Spinal cord (tissue), 10 donors: Measurements from ENCODE around the gene EFCC1. TPM values are rescaled to one million over a fixed set of nuclear protein-coding genes. Genes with fewer than 3 reads are reported as not detected.
A peak's percentile ranks its signal among the peaks of the same experiment; 100 is the strongest.

Experiments
- DNase-seq, 6 donors: peaks; one replicate each; pipeline versions ENCODE4 v3.0.0 to v3.0.0-alpha.2; 2013 to 2015; ENCODE audit warnings: low spot score in 6 of 6, low read depth in 4 of 6
- H3K27ac ChIP-seq: one replicate; pipeline ENCODE4 v1.5.1; 2013; ENCODE audit warnings: low read depth, low read length, control low read depth
- H3K27me3 ChIP-seq: one replicate; pipeline ENCODE4 v1.6.1; 2013; ENCODE audit warnings: low read length; ENCODE audit not compliant: control insufficient read depth, insufficient read depth
- H3K36me3 ChIP-seq: one replicate; pipeline ENCODE4 v1.6.1; 2013; ENCODE audit warnings: low read length; ENCODE audit not compliant: control insufficient read depth, insufficient read depth
- H3K4me1 ChIP-seq: one replicate; pipeline ENCODE4 v1.6.1; 2013; ENCODE audit warnings: low read length; ENCODE audit not compliant: control insufficient read depth, insufficient read depth
- H3K4me3 ChIP-seq: one replicate; pipeline ENCODE4 v1.5.1; 2013; ENCODE audit warnings: low read depth, low read length, control low read depth
- H3K9me3 ChIP-seq: one replicate; pipeline ENCODE4 v1.6.1; 2013; ENCODE audit warnings: low read length; ENCODE audit not compliant: control insufficient read depth, insufficient read depth
- WGBS: methylation state at CpG from one replicate; pipeline ENCODE4 v1.1.5; 2013; ENCODE audit warnings: missing lambda C conversion rate; ENCODE audit not compliant: insufficient coverage; 5-methylcytosine and 5-hydroxymethylcytosine counted together
- polyA plus RNA-seq, 2 donors: library from polyadenylated mRNA; unstranded; fragments of 120-200 nt; gene quantifications; one replicate each; pipeline ENCODE4 v1.2.1, GENCODE V29; 2013; ENCODE audit not compliant: insufficient read length in 2 of 2
- total RNA-seq, 2 donors: library from RNA; depleted of rRNA in 1 of 2; stranded (reverse); fragments of 120-200 nt in 1 of 2; fragments of >200 nt in 1 of 2; gene quantifications; one replicate each; pipeline versions ENCODE4 v1.2.3 to v1.2.4, GENCODE V29; 2013 to 2014
- donor health status: healthy.

Gene EFCC1
- total and polyA plus RNA-seq, 4 donors: 0.89 to 5.2 (median 3.0) TPM

DNA sequence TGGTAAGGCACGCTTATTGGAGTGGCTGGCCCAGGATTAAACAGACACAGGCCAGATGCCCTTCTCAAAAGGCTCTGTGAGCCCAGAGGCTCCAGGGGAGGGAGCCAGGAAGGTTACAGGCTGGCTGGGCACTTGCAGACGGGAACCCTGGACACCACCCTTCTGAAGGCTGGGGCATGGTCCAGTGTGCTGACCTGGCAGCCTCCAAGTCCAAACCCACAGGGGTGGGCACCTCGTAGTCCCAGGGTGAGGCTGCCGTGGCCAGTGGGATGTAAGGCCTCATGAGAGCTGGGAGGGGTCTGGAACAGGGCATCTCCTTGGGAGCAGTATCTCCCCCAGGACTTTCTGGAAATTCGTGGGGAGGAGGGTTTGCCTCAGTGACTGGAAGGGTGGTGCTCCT lies 19.6 kb downstream of the EFCC1 start:
- no peak for DNase-seq
- Histone ChIP-seq H3K27ac (peak overlapping the region; percentile 7), H3K4me1 (peaks cover 27% of the 10 kb centered on the region)

DNA sequence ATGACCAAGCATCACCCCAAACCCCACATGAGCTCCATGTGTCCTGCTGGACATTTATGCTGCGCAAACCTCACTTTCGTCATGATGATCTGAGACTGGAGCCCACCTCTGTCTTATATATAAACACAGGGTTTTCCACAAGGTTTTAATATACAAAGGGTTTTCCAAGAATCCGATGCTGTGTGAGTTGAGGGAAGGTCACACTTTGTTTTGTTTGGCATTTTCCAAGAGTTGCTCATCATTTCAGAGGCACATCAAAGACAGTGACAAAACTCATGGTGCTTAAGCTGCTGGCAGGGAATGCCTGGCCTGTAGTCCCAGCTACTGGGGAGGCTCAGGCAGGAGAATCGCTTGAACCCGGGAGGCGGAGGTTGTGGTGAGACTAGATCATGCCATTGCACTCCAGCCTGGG lies 20.0 kb downstream of the EFCC1 start:
- no CpG with 5 or more reads among the region's 6 CpGs for WGBS
- no peaks in the 10 kb centered on the region for H3K9me3 ChIP-seq
- H3K4me3 ChIP-seq: no peak overlapping the region
- DNase-seq: peak in 1 of 6 donors; percentile 40
- H3K4me1 ChIP-seq: peaks cover 27% of the 10 kb centered on the region
- H3K27ac ChIP-seq: peak overlapping the region; percentile 7
- peaks cover 2% of the 10 kb centered on the region for H3K36me3 ChIP-seq
- no peaks in the 10 kb centered on the region for H3K27me3 ChIP-seq

More for the DNA sequence above, 19.6 kb downstream of the EFCC1 start:
- Histone ChIP-seq H3K4me3 (no peak overlapping the region), H3K27me3 (no peaks in the 10 kb centered on the region), H3K36me3 (peaks cover 5% of the 10 kb centered on the region), H3K9me3 (no peaks in the 10 kb centered on the region)
- 76% methylated on average over 5 of the region's 5 CpGs for WGBS

DNA sequence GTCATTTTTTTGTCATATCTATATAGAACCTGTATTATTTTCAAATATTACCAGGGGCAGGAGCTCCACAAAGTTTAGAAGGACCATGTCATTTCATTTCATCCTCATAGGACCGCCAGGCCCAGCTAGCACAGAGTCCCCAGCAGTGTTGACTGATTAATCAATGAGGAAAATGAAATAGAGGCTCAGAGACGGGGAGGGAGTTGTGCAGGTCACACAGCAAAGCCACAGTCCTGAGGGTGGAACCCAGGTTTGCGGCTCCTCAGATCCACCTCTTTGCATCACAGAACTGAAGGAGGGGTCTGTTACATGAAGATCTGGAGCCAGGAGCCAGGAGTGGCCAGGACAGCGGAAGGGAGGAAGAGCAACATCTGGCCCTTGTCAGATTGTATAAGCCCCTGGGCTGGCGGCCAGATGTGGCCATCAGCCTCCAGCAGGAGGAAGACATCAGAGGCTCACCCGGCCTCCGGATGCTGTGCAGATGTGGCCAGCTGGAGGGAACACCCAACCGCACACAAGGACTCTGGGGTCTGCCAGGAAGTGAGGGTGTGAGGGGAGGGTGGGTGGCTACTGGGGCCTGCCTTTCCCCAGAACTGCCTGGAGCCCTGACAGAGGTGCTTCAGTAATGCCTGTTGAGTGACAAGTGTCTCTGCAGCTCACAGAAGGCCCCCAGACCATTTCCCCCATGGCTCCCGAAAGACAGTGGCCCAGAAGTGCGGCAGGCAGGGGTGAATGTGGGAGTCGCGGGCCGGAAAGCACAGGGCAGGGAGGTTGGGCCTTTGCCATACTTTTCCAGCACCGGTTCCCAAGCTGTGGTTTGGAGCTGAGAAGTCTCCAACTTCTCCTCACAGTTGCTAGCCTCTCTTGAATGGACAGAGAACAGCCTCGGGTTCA lies 21.3 kb downstream of the EFCC1 start:
- DNase-seq: no peak
- H3K9me3 ChIP-seq: no peaks in the 10 kb centered on the region
- H3K27me3 ChIP-seq: no peaks in the 10 kb centered on the region
- H3K36me3 ChIP-seq: peaks cover under 1% of the 10 kb centered on the region
- H3K4me1 ChIP-seq: peaks cover 25% of the 10 kb centered on the region
- H3K4me3 ChIP-seq: no peak overlapping the region
- H3K27ac ChIP-seq: no peak overlapping the region
- 78% methylated on average over 8 of the region's 15 CpGs for WGBS

DNA sequence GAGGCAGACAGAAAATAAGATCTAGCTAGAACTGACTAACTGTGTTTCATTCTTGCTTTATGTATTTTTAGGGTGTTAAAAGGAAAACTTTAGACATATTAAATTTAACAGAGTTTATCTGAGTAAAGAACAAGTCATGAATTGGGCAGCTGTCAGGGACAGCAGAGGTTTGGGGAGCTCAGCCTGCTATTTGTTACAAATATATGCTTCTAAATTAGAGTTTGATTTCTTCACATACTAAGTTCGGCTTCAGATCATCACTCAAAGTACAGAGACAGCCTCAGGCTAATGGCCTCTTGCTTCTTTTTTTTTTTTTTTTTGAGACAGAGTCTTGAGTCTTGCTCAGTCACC lies 21.9 kb downstream of the EFCC1 start:
- H3K4me1 ChIP-seq: peaks cover 28% of the 10 kb centered on the region
- H3K27me3 ChIP-seq: no peaks in the 10 kb centered on the region
- no peaks in the 10 kb centered on the region for H3K36me3 ChIP-seq
- DNase-seq: no peak
- no peak overlapping the region for H3K27ac ChIP-seq
- H3K4me3 ChIP-seq: no peak overlapping the region
- WGBS: 100% methylated on average over 1 of the region's 1 CpG
- no peaks in the 10 kb centered on the region for H3K9me3 ChIP-seq

DNA sequence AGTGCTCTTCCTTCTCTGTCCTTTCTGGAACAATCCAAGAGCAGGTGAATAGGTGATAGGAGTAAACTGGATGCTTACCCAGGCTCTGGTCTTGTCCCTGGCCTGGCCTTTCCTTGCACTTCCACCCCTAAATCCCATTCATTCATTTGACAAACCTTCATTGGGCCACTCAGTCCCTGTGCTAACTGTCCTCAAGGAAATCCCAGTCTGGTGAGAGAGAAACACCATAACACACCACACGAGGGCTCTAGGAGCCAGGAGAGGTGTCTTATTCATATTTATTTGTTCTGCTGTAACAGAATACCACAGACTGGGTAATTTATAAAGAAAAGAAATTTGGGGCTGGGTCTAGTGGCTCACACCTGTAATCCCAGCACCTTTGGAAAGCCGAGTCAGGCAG lies 22.8 kb downstream of the EFCC1 start:
- Histone ChIP-seq H3K27ac (no peak overlapping the region), H3K4me3 (no peak overlapping the region), H3K36me3 (no peaks in the 10 kb centered on the region), H3K9me3 (no peaks in the 10 kb centered on the region), H3K27me3 (no peaks in the 10 kb centered on the region), H3K4me1 (peaks cover 28% of the 10 kb centered on the region)
- WGBS: no CpG with 5 or more reads among the region's 2 CpGs
- DNase-seq: no peak

DNA sequence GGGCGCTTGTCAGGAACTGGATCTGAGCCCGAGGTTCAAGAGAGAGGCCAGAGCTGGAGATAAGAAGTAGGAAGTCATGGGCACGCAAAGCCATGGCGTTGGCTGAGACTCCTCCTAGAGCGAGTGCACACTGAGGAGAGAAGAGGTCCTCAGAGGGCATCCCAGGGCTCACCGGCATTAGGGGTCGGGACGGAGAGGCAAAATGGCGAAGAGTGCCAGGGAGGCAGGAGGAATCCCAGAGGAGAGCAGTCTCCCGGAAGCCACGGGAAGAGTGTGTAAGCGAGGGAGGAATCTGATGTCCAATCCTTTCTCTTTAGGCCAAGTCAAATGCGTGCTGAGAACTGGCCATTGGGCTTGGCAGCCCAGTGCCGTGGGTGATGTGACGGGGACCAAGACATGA lies 24.0 kb downstream of the EFCC1 start:
- Histone ChIP-seq H3K27me3 (no peaks in the 10 kb centered on the region), H3K9me3 (no peaks in the 10 kb centered on the region), H3K36me3 (no peaks in the 10 kb centered on the region), H3K4me1 (peaks cover 28% of the 10 kb centered on the region), H3K4me3 (no peak overlapping the region), H3K27ac (no peak overlapping the region)
- DNase-seq: no peak
- 96% methylated on average over 15 of the region's 15 CpGs for WGBS

DNA sequence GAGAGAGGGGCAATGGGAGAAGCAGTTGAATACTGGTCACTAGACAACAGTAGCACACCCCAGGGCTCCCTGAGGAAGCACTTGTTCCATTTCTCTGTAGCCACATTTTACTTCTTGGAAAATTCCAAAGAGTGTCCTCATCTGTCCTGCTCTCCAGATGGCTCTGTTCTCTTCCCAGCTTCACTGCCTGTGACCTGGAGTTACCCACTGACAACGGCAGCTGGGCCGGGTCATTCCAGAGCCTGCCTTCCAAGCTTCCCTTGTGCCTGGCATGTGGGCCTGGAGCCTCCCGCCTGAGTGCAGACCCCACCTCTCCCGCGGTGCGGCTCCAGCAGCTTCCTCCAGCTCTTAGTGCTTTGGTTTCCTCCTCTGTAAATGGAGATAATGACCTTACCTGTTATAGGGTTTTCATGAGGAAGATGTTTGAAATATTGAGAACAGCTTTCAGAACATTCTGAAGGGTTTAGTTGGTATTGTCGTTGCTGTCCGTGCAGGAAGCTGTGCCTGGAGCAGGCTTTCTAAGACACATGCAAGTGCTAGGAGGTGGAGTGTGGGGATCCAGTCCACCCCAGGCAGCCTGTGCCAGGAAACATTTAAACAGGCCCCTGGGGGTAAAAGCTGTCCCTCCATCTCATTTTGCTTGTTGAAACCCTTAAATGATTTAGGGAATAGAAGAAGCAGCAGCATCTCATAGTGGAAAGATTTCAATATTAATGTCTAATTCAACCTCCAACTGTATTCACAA lies 24.8 kb downstream of the EFCC1 start:
- no peaks in the 10 kb centered on the region for H3K27me3 ChIP-seq
- no peaks in the 10 kb centered on the region for H3K9me3 ChIP-seq
- 61% methylated on average over 5 of the region's 8 CpGs for WGBS
- H3K36me3 ChIP-seq: peaks cover 3% of the 10 kb centered on the region
- H3K27ac ChIP-seq: no peak overlapping the region
- no peak for DNase-seq
- no peak overlapping the region for H3K4me3 ChIP-seq
- peaks cover 24% of the 10 kb centered on the region for H3K4me1 ChIP-seq

DNA sequence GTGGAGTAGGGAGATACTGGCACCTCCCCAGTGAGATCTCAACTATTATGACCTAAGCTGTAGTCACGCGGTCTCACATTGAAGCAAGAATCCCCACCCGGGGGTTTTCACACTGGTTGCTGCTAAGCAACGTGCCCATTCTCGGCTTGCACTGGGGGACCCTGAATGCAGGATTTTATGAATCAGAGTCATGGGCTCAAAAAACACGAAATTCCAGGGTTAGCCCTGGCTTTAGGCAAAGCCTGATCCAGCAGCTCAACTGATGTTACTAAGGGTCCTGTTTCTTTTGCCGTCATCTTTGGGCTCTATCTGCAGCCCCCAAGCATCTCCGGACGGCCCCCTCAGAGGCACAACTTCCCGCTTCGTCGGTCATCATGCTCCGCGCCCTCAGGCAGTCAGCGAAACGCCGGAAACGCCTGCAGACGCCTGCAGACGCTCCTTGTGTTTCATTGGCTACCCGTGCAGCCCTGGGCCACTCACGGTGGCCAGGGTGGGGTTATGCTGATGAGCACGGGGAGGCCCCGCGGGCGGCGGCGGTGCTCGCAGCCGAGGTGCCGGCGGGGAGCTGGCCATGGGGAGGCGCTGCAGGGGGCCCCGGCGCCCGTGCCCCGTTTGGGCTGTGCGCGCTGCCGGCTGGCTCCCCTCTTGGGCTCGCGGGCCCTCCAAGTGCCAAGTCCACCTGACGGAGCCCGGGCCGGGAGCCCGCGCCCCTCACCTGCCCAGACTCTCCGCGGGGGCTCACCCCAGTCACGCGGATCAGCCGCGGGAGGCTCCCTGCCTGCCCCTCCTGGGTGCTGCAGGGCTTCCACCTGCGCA lies 25.8 kb downstream of the EFCC1 start:
- Histone ChIP-seq H3K4me3 (peak overlapping the region; percentile 35), H3K27ac (peak overlapping the region; percentile 25)
- WGBS: 2% methylated on average over 54 of the region's 54 CpGs

DNA sequence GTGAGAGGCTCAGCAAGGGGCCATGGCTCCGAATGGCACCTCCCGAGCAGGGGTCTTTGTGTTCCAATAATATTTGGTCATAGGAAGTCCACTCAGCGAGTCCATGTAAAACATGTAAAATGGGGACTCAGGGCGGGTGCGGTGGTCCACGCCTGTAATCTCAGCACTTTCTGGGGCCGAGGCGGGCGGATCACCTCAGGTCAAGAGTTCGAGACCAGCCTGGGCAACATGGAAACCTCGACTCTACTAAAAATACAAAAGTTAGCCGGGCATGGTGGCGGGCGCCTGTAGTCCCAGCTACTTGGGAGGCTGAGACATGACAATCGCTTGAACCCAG lies 26.4 kb downstream of the EFCC1 start:
- no peak for DNase-seq
- peak overlapping the region; percentile 35 for H3K4me3 ChIP-seq
- H3K27ac ChIP-seq: no peak overlapping the region
- H3K36me3 ChIP-seq: peaks cover 4% of the 10 kb centered on the region
- peaks cover 17% of the 10 kb centered on the region for H3K4me1 ChIP-seq
- no peaks in the 10 kb centered on the region for H3K9me3 ChIP-seq
- WGBS: 63% methylated on average over 9 of the region's 15 CpGs
- no peaks in the 10 kb centered on the region for H3K27me3 ChIP-seq

More for the DNA sequence above, 25.8 kb downstream of the EFCC1 start:
- no peaks in the 10 kb centered on the region for H3K9me3 ChIP-seq
- H3K4me1 ChIP-seq: peaks cover 21% of the 10 kb centered on the region
- peak; percentile 52 to 97 (median 72) for DNase-seq
- peaks cover 3% of the 10 kb centered on the region for H3K36me3 ChIP-seq
- no peaks in the 10 kb centered on the region for H3K27me3 ChIP-seq
